ENCODE data around the gene MPZL1.

MPZL1 gene

DNA sequence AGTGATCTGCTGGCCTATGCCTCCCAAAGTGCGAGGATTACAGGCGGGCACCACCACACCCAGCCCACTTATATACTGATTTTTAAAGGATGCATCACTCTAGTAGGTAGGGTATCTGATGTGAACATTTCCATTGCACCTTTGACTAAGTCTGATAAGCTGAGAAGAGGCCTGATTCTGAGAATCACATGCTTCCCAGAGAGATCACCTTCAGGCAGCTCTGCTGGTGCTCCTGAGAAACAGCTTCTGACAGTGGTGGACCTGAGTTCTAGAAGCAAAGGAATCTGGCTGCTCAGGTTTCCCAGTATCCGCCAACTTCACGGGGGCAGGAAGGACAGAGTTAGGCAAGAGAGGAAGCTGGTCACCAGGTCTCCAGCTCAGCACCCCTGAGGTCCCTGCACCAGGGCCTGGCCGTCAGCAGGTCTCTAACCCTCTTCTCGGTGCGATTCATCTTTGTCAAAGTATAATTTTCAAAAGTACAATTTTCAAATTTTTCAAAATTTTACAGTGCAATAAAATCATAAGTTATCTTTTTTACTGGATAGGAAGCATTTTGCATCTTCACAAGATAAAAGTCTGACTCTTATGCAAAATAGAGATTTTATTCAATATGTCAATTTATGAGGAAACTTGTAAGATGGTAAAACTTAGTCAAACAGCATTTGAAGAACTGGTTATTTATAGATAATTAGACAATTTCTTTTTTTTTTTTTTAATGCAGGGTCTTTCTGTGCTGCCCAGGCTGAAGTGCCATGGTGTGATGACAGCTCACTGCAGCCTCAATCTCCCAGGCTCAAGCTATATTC, 25.8 kb upstream of the MPZL1 start:
- no peak for DNase-seq

DNA sequence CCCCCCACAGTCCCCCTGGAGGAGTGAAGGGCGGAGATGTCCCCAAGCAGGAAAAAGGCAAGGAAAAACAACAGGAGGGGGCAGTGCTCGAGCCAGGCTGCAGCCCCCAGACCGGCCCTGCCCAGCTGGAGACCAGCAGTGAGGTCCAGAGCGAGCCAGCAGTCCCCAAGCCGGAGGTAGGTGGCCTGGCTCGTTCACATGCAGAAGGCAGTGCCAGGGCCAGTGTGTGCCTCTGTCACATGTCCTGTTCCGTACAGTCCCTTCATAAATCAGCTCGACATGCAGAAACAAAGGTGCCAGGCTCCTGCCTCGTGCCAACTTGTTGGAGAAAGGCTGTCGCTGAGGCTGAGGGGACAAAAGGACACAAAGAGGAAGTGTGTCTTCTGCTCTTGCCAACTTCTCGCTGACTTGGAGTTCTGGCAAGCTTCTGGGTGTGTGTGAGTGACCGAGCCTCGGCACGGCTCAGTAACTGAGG, 24.1 kb upstream of the MPZL1 start:
- no peak for DNase-seq

DNA sequence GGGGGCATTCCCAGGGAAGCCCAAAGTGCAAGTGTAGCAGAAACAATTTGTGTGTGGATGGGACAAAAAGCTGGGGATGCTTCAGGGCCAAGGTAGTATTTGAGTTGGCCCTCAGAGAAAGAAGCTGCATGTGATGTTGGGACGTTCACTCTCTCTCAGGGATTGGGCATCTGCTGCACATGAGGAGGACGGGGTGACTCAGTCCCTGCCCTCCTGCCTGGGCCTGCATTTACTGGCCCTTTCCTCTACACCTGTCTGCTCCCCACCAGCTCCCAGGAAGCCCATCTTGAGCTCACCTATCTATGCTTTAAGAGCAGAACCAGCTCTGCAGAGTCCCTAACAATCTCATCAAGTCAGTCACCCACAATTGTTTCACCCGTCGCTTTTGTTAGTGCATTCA, 23.5 kb upstream of the MPZL1 start:
- no peak for DNase-seq

DNA sequence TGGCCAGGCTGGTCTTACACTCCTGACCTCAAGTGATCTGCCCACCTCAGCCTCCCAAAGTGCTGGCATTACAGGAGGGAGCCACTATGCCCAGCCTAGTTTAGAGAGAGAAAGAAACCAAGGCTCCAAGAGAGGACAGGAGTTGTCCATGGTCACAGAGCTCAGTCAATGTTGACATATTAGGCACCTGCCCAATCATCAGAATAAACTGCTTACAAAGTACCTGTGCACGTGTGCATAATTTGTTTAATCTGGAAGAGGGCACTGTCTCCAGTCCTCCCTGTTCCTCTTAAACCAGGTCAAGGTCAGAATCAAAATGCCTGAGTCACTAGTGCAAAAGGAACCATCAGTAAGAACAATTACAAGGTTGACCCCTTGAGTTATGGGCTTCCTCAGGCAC, 20.3 kb upstream of the MPZL1 start:
- no peak for DNase-seq

DNA sequence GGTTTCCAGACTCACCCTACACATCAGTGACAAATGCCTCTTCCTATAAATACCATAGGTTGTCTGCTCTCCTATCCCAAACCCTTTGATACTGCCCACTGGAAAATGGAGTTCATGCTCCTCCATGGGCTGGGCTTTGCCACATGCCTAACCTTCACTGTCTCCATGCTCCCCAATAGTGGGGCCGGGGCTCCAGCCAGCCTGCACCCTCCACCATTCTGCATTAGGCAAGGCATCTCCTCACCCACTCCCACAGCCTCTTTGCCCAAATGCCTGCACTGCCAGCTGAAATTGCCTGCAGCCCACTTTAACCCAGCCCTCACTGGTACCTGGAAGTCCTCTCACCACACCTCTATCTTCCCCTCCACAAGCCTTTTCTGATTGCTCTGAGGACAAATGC, 18.2 kb upstream of the MPZL1 start:
- no peak for DNase-seq

DNA sequence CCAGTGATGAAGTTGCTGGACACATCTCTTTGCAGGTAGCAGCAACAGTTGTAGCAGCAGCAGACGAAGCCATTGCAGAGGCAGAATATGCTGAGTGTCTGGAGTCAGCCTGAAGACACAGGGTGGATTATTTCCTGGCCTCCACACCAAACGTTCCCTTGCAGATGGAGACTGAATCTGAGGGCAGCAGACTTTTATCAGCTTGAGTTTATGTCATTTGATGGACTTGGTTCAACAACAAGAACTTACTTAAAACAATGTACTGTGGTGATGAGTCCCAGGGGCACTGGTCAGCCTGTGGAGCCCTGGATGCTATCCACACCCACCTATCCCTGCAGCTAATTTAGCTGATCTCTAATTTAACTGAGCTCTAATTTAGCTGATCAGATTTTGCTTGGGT, 17.1 kb upstream of the MPZL1 start:
- DNase-seq, result no peak

DNA sequence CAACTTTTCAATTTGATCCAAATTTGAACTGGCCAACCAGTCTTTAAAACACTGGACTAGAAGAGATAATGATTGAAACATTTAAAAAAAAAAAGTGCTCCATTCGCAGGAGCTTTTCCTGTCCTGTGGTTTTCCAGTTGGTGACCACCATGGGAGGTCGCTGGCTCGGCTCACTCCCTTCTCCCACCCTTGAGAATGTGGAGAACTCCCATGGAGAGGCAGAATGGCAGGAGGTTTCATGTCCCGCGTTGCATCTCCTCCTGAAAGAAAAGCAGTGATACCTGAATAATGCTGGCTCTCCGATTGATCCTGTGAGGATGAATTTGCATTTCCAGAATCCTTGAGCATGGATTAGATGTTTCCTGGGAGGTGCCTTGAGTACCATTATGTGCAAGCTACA, 16.5 kb upstream of the MPZL1 start:
- DNase-seq, result no peak

DNA sequence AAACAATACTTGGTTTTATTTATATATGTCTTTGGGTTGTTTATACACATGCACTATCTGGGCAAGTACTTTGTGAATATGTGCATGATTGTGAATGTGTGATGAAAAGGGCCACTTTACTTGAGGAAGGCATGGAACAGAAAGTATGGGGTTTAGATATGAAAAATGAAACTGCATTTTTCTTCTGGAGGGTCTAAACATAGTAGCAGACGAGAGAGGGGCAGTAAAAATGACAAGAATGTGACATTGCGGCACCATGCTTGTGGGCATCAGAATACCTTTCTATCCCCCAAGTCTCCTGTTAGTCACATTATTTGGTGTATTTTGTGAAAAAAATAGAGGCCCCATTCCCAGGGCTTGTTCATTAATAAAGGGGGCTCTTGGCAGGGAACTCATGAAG, 15.4 kb upstream of the MPZL1 start:
- no peak for DNase-seq

DNA sequence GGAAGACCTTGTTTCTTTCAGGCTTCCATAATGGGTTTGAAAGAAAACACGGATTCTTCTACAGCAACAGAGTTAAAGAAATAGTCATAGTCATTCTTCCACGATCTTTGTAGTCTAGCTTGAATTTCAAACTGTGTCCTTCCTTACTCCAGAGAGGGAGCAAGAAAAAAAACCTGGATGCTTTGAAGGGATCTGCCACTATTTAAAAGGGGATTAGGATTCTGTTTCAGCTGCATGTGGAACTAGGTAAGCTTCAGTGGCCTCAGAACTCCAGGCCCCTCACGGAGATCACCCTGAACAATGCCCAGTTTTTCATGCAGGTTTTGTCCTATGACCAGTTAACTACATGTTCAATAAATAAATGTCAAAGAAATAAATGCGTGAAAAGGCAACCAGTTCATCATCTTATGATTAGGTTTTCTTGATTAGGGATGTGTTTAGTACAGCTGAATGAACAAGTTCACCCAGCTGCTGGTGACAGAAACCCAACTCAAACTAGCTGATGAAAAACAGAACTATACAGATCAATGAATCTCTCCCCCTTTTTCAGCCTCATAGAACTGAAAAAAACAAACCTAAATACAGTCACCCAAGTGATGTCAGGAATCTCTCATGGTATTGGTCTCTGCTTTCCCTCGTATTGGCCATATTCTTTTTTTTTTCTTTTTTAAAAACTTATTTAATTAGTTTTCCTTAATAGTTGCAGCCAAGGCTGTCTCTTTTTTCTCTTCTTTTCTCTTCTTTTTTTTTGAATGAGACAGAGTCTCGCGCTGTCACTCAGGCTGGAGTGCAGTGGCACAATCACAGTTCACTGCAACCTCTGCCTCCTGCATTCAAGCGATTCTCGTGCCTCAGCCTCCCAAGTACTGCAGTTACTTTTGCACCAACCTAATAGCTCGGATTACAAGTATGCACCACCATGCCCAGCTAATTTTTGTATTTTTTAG, 14.6 kb upstream of the MPZL1 start:
- DNase-seq, result no peak

DNA sequence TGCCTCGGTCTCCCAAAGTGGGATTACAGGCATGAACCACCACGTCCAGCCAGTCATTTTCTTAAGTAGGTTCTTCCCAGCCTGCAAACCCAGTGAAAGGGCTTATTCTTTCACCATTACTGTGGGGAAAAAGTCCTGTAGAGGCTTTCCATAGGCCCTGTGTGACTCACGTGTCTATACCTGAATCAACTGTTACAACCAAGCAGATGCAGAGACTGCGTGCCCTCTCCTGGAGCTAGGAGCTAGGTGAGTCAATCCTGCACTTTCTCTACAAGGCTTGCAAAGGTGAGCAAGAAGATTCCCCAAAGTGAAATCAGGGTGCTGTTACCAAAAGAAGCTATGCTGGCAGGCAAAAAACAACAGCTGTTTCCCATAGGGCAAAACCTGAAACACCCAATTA, 13.8 kb upstream of the MPZL1 start:
- no peak for DNase-seq

DNA sequence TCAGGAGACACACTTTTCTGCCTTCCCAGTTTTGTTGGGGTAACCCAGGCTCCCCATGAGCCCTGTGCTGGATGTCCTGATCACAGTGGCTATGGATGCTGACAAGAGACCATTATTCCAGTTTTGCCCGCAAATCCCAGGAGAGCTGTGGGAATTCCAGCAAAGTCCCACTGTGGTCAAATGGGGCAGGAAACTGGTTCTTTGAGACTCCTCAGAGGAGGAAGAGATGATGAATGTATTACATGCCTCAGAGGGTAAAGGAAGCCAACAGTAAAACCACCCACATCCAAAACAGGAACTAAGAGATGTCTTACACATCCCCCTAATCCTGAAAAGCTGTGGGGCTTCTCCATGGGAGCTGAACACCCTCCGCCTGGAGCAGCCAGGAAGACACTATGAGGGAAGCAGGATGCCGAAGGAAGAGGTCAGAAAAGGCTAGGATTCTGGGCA, 12.8 kb upstream of the MPZL1 start:
- no peak for DNase-seq

DNA sequence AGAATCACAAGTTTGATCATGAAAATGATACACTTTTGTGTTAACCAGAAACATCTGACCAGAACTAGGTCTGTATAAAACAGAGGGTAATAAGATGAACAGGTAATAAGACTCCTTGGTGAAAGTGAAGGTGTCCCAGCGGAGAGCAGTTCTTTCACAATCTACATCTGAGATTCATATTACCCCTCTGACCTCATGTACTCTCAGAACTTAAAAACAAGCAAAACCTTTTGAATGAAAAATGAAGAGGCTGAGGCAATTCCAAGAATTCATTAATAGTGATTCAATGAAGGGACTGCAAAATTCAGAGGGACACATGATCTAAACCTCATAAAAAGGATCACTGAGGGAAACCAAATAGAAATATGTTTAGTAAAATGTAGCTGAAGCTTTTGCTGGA, 10.9 kb upstream of the MPZL1 start:
- no peak for DNase-seq

DNA sequence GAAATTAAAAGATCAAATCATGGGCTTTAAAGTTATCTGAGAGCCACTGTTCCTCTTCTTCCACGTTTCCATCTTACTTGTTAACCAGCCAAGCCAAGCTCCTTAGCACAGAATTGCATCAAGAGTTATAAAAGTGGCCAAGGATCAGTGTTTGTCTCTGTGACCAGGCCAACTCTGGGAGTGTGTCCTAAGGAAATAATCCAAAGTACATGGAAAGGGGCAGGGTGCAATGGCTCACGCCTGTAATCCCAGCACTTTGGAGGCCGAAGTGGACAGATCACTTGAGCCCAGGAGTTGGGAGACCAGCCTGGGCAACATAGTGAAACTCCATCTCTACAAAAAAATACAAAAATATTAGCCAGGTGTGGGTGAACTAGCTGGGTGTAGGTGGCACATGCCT, 10.0 kb upstream of the MPZL1 start:
- no peak for DNase-seq

DNA sequence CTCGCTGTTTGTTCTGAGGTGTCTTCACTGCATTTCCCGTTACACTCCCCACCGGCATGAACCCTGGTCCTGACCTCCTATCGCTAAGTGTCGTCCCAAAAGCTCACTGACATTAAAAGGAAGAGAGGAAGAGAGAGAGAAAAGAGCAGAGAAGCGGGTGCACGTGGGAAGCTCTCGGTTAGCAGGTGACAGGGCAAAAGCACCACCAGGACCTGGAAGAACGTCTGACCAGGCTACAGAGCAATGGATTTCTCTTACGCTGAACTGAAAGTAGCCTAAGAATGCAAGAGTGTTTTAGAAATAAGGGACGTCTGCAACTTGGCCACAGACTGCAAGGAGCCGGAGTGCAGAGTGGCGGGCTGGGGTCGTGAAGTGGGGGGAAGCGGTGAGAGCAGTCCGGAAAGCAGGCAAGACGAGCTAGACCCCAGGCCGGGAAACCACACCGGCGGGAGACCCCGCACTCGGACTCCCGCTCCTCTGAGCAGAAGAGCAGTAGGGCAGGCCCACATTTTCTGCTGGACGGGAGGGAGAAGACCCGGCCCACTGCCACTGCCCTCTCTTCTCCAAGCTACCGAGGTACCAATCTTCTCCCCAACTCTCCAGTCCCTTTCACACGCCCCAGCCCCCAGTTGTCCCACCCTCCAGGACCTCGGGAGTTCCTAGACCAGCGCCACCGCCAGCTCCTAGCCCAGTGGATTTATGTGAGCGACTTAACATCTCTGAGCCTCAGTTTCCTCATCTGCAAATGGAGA, 8.3 kb upstream of the MPZL1 start:
- no peak for DNase-seq

DNA sequence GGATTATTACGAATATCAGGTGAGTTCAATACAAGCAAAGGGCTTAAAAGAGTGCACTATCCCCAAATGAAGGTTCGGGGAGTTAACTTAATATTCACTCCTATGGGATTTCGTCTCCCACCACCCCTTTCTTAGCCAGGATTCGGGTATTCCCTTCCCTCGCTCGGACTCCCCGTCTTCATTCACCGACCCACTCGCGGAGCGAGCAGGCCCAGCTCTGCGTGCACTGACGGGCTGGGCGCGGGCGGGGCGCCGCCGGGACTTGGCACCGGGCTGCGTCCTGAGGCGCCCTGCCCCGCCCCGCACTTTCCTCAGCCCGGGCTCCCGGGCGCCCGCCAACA, 7.7 kb upstream of the MPZL1 start:
- no peak for DNase-seq

DNA sequence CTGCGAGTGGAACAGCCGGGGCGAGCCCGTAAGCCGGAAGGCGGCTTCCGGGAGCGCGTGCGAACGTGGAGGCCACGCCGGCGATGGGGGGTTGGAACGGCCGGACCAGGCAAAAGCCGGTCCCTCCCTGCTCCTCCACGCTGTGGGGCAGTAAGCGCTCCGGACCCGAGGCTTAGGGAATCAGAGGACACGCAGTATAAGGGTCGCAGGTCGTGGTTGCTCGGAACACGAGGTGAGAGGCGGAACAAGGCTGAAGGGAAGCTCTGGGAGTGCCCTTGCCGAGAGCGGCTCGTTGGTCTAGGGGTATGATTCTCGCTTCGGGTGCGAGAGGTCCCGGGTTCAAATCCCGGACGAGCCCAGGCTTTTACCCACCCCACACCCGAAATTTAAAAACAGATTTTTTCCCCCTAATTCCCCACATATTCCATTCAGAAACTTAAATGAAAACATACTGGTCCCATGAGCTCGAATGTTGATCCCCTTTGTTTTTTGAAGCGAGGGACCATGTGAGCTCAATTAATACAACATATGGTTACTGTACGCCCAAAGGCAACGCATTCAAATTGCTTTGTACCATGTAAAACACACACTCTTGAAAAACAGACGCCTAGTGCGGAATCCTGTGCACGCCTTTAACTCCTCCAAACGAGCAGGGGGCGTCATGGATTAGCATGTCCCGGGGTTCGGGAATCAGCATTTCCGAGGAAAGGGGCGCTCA, 7.2 kb upstream of the MPZL1 start:
- DNase-seq, result peak; percentile 52

DNA sequence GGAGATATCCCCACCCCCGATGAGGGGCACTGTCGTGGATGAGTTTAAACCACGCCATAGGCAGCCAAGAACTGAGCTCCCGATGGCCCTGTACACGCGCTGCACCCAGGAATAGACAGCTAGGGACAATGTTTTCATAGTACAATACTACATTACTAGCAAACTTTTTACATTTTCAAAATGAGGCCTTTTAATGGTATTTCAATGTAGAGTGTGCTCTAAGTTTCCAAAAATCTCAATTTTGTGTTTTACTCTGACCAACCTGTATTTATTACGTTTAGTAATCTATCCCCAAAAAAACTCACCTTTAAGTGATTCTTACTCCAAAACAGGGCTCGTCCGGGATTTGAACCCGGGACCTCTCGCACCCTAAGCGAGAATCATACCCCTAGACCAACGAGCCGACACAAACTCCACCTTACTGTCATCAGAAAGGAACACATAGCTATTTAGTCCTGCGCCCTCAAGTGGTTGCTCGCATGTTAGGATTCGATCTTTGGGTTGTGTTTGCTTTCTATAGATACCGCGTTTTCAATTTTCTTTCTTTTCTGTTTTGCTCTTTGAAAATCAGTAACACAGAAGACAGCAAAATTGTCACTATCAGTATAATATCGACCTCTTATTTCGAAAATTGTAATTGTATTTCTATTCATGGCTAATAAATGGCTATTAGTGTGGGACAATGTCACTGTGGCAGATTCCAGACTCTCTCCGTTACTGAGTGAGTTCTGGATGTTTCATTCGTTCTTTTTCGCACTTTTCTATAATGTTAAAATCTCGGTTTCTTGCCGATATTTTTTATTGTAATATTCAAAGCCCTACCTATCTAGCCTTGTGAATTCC, 6.4 kb upstream of the MPZL1 start:
- peak; percentile 74 for DNase-seq

DNA sequence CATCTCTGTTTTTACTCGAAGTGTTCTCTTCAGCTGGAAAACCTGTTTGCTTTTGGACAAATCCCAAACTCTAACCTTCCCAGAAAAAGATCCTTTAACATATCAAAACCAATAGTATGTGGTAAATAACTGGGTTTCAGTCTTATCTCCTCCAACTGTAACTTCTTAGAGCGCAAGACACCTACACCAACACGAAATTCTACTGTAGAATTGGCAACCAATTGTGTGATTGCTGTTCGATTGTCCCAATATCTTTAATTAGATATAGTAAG, 5.8 kb upstream of the MPZL1 start:
- peak; percentile 57 for DNase-seq

DNA sequence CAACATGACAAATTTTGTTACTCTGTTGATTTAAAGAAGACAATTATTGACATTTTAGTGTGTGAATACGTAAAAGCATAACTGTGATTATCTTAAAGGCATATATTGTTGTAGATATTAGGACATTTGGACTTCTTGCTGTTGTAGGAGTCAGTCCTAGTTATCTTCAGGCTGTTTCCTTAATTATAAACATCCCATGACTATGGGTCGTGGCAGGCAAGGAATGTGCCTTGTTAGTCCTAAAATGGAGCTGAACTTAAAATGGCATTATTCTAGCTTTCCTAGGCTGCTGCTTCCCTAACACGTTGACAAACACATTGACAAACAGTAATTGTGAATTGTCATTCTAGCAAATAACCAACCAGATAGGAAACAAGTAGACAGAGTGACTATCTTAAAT, 4.4 kb upstream of the MPZL1 start:
- no peak for DNase-seq

DNA sequence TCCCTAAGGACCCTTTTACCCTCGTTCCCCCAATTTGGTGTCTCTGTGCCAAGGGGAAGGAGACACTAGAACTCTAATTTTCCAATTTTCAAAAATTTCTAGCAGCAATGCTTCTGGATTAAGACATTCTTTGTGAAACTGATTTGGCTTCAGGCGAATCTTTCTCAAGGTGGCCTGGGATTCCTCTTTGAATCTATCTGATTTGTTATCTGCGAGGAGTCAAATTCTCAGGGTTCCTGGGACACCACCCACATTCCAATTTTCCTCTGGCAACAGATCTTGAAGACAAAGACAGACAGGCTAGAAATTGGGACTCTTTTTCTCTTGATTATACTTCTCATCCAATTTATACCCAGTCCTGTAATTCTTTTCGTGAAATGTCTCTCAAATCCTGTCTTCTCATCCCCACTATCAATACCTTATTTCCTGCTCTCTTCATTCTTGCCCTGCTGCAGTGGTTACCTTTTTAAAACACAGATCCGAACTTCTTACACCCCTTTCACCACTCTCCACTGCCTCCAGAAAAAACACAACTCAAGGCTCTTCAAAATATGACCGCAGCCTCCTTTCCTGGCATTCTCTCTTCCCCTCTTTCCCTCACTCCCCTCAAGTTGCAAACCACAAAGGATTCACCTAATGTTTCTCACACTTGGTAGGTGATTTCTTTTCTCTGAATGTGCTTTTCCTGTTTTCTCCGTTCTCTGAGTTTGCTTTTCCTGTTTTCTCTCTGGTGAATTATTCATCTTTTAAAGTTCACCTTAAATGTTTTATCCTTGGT, 2.7 kb upstream of the MPZL1 start:
- DNase-seq, result no peak
